ENCODE measurements around the gene PRLR.

PRLR gene

DNA sequence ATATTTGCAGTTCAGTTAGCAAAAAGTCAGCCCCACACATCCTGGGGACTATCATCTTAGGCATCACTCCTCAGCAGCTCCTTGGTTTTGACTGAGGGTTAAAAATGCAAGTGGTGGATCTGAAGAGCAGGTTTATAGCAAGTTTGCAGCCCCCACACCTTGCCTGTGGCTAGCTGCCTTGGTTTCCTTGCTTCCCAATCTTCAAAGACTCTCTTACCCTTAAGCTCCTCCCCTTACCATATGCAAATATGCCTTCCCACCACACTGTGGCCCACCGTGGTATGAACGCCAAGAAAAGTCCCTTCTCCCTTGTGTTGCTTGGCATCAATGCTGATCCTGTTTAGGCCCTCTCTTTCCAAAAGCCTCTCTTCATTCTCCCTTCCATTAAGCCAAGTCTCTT is 137.6 kb downstream of the PRLR start:
- TF ChIP-seq, protein P1, sequence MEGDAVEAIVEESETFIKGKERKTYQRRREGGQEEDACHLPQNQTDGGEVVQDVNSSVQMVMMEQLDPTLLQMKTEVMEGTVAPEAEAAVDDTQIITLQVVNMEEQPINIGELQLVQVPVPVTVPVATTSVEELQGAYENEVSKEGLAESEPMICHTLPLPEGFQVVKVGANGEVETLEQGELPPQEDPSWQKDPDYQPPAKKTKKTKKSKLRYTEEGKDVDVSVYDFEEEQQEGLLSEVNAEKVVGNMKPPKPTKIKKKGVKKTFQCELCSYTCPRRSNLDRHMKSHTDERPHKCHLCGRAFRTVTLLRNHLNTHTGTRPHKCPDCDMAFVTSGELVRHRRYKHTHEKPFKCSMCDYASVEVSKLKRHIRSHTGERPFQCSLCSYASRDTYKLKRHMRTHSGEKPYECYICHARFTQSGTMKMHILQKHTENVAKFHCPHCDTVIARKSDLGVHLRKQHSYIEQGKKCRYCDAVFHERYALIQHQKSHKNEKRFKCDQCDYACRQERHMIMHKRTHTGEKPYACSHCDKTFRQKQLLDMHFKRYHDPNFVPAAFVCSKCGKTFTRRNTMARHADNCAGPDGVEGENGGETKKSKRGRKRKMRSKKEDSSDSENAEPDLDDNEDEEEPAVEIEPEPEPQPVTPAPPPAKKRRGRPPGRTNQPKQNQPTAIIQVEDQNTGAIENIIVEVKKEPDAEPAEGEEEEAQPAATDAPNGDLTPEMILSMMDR (IDR thresholded peaks at IDR 0.05; ENCODE audit: unreplicated experiment in 3 of 3) = no peak
- no peak overlapping the region for H3K4me3 Mint-ChIP-seq
- no peaks in the 10 kb centered on the region for H3K36me3 Mint-ChIP-seq (ENCODE audit: low read depth)

DNA sequence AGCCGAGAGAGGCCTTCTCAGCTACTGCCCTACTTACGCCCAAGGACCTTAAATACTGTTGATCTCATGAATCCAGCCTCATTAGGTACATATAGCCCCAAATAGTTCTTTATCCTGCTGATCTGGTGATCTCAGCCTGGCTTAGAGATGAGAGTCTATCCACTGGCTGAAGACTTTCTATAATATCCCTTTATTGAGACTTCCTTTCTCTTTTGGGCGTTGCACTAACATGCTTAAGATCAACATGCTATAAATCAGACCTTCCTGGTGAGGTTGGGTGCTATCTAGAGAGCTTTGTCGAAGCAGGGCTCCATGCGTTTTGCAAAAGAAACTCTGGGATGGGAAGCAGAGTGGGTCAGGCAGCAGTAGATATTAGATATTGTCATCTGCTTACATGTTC is 138.6 kb downstream of the PRLR start:
- H3K4me3 Mint-ChIP-seq = no peak overlapping the region
- peaks cover 11% of the 10 kb centered on the region for H3K4me1 Mint-ChIP-seq
- TF ChIP-seq, protein P1 (IDR thresholded peaks at IDR 0.05; ENCODE audit: unreplicated experiment in 3 of 3) = no peak
- no peaks in the 10 kb centered on the region for H3K36me3 Mint-ChIP-seq (ENCODE audit: low read depth)
- no peak overlapping the region for H3K27ac Mint-ChIP-seq
- peaks cover 7% of the 10 kb centered on the region for H3K27me3 Mint-ChIP-seq (ENCODE audit: low read depth)
- no peaks in the 10 kb centered on the region for H3K9me3 Mint-ChIP-seq

More for the DNA sequence above, 137.6 kb downstream of the PRLR start:
- Mint-ChIP-seq H3K27ac (no peak overlapping the region), H3K27me3 (ENCODE audit: low read depth) (peaks cover 7% of the 10 kb centered on the region), H3K9me3 (no peaks in the 10 kb centered on the region), H3K4me1 (peaks cover 11% of the 10 kb centered on the region)

DNA sequence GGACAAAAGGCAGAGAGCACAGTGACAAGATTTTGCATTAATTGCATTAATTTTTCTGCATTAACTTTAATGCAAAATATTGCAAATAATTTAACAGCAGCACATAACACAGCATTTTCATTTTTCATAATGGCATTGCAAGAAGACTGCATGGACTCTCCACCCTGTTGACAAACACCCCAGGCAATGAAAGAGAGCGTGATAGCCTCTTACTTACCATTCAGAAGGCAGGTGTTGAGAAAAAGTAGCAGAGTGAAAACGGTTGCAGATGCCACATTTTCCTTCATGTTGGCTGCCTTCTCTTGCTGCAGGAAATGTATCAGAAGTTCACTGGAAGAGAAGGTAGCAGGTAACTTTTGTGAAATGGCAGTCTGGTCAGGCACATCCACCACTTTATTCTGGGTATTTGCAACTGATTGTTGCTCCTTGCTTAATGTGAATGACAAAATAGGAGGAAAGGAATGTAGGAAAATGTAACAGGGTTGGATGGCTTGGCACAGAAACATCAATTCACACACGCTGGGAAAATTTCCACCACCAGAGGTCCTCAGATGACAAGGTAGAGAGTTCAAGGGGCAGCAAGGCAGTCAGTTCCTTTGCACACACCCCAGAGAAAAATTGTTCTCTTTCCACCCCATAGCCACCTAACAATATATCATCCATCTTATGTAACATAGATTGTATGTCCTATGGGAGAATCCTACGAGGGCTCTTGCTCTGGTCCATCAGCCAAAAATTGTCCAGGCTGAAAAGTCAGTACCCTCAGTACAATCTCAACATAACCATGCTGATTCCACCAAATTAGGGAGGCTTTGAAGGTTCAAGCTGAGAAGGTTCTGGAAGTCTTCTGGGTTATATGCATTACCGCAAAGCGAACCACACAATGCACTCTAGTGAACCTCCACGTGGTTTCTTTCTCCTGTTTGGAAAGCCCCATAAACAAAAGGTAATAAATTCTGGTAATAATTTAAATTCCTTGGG is 140.7 kb downstream of the PRLR start:
- TF ChIP-seq, protein P1 (IDR thresholded peaks at IDR 0.05; ENCODE audit: unreplicated experiment in 3 of 3) = peak; percentile 58 to 64 (median 58)
- H3K4me1 Mint-ChIP-seq = no peaks in the 10 kb centered on the region
- peaks cover 7% of the 10 kb centered on the region for H3K27me3 Mint-ChIP-seq (ENCODE audit: low read depth)
- H3K4me3 Mint-ChIP-seq = no peak overlapping the region
- H3K36me3 Mint-ChIP-seq (ENCODE audit: low read depth) = no peaks in the 10 kb centered on the region
- no peak overlapping the region for H3K27ac Mint-ChIP-seq
- H3K9me3 Mint-ChIP-seq = no peaks in the 10 kb centered on the region

DNA sequence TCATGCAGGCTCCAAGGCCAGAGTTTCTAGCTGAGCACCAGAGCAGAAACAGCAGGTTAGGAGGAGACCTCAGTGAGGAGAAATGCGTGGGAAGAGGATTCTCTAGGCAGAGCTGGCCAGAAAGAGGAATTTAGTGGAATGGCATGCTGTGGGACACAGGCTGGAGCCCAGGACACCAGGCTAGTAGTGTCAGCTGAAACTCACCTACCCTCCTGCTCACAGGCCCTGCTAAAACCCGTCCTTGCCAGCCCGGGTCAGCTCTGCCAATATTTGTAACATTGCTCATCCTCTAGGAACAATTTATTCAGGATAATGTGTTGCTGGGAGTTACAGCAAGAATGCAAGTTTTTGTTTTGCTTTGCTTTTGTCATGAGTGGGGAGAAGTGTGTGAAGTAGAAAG is 142.3 kb downstream of the PRLR start:
- peaks cover 7% of the 10 kb centered on the region for H3K27me3 Mint-ChIP-seq (ENCODE audit: low read depth)
- no peaks in the 10 kb centered on the region for H3K36me3 Mint-ChIP-seq (ENCODE audit: low read depth)
- H3K4me3 Mint-ChIP-seq = no peak overlapping the region
- H3K9me3 Mint-ChIP-seq = no peaks in the 10 kb centered on the region
- TF ChIP-seq, protein P1 (IDR thresholded peaks at IDR 0.05; ENCODE audit: unreplicated experiment in 3 of 3) = no peak
- H3K4me1 Mint-ChIP-seq = no peaks in the 10 kb centered on the region
- H3K27ac Mint-ChIP-seq = peak overlapping the region in 1 of 3 experiments; percentile 14

DNA sequence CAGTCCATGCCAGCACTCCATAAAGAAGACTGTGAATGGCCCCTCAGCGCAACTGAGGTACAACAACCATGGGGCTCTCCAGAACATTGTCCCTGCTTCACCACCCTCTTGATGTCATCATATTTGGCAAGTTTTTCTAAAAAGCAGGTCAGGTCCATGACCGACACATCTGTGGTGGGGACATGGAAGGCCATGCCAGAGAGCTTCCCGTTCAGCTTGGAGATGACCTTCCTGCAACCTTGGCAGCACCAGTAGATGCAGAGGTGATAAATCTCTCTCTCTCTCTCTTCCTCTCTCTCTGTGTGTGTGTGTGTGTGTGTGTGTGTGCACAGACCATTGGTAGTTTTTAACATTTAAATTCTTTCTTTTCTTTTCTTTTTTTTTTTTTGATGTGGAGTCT is 147.1 kb downstream of the PRLR start:
- H3K27me3 Mint-ChIP-seq (ENCODE audit: low read depth) = peaks cover 4% of the 10 kb centered on the region
- H3K4me3 Mint-ChIP-seq = no peak overlapping the region
- H3K4me1 Mint-ChIP-seq = no peaks in the 10 kb centered on the region
- peaks cover 16% of the 10 kb centered on the region for H3K9me3 Mint-ChIP-seq
- TF ChIP-seq, protein P1 (IDR thresholded peaks at IDR 0.05; ENCODE audit: unreplicated experiment in 3 of 3) = no peak
- peaks cover 1% of the 10 kb centered on the region for H3K36me3 Mint-ChIP-seq (ENCODE audit: low read depth)
- no peak overlapping the region for H3K27ac Mint-ChIP-seq
